Parathyroid adenoma (tissue), 2 donors: ENCODE data around the gene GALNT15.

Experiments
- H2AFZ ChIP-seq: fragments of 300-600 bp; sonication (generic); one replicate; pipeline ENCODE4 v1.7.0; 2017; ENCODE audit warnings: antibody characterized with exemption, mild to moderate bottlenecking
- H3K27ac ChIP-seq: fragments of 300-600 bp; sonication (generic); one replicate; pipeline ENCODE4 v1.7.0; 2017
- H3K27me3 ChIP-seq: fragments of 300-600 bp; sonication (generic); one replicate; pipeline ENCODE4 v1.7.0; 2017; ENCODE audit warnings: low read length; ENCODE audit not compliant: control insufficient read depth, insufficient read depth
- H3K36me3 ChIP-seq: fragments of 300-600 bp; sonication (generic); one replicate; pipeline ENCODE4 v1.7.0; 2017; ENCODE audit warnings: low read length; ENCODE audit not compliant: control insufficient read depth, insufficient read depth
- H3K4me1 ChIP-seq: fragments of 300-600 bp; sonication (generic); one replicate; pipeline ENCODE4 v1.7.0; 2017; ENCODE audit warnings: control low read depth
- H3K4me2 ChIP-seq: fragments of 300-600 bp; sonication (generic); one replicate; pipeline ENCODE4 v1.7.0; 2017; ENCODE audit warnings: low read length
- H3K4me3 ChIP-seq: fragments of 300-600 bp; sonication (generic); one replicate; pipeline ENCODE4 v1.7.0; 2017; ENCODE audit warnings: low read depth, low read length
- H3K79me2 ChIP-seq: fragments of 300-600 bp; sonication (generic); one replicate; pipeline ENCODE4 v1.7.0; 2017; ENCODE audit warnings: control low read depth
- H3K9ac ChIP-seq: fragments of 300-600 bp; sonication (generic); one replicate; pipeline ENCODE4 v1.7.0; 2017; ENCODE audit warnings: mild to moderate bottlenecking
- H3K9me3 ChIP-seq: fragments of 300-600 bp; sonication (generic); one replicate; pipeline ENCODE4 v1.7.0; 2017; ENCODE audit warnings: low read length; ENCODE audit not compliant: control insufficient read depth
- CTCF ChIP-seq: fragments of 300-600 bp; sonication (generic); IDR thresholded peaks from one replicate; pipeline ENCODE4 v1.7.0; 2017; ENCODE audit warnings: antibody characterized with exemption, mild to moderate bottlenecking
- donor health status: primary hyperparathyroidism.

Gene GALNT15

GRCh38 chr3:16176391-16177030, 2.0 kb downstream of the GALNT15 start:
- no peaks in the 10 kb centered on the region for H3K9me3 ChIP-seq
- H3K4me3 ChIP-seq: no peak overlapping the region
- H3K79me2 ChIP-seq: no peaks in the 10 kb centered on the region
- no peak overlapping the region for H3K27ac ChIP-seq
- H3K9ac ChIP-seq: no peak overlapping the region
- H3K36me3 ChIP-seq: no peaks in the 10 kb centered on the region
- no peaks in the 10 kb centered on the region for H3K4me1 ChIP-seq
- H2AFZ ChIP-seq: no peak overlapping the region
- TF ChIP-seq CTCF: no peak
- no peak overlapping the region for H3K4me2 ChIP-seq
- no peaks in the 10 kb centered on the region for H3K27me3 ChIP-seq

- Histone ChIP-seq H3K4me3 (no peak overlapping the region), H3K9me3 (no peaks in the 10 kb centered on the region), H3K36me3 (no peaks in the 10 kb centered on the region), H3K4me2 (no peak overlapping the region), H3K27ac (no peak overlapping the region), H3K79me2 (no peaks in the 10 kb centered on the region), H3K9ac (no peak overlapping the region), H3K27me3 (no peaks in the 10 kb centered on the region), H3K4me1 (no peaks in the 10 kb centered on the region), H2AFZ (no peak overlapping the region)
- no peak for TF ChIP-seq CTCF
Observed at GRCh38 chr3:16177382-16177781, 2.9 kb downstream of the GALNT15 start.

GRCh38 chr3:16177962-16178627, 3.6 kb downstream of the GALNT15 start:
- Histone ChIP-seq H2AFZ (peak overlapping the region; percentile 50), H3K4me1 (no peaks in the 10 kb centered on the region), H3K36me3 (no peaks in the 10 kb centered on the region), H3K4me2 (no peak overlapping the region), H3K9ac (no peak overlapping the region), H3K9me3 (no peaks in the 10 kb centered on the region), H3K27me3 (no peaks in the 10 kb centered on the region), H3K4me3 (no peak overlapping the region), H3K27ac (no peak overlapping the region), H3K79me2 (no peaks in the 10 kb centered on the region)
- TF ChIP-seq CTCF: peak; percentile 85

- Histone ChIP-seq H3K4me2 (no peak overlapping the region), H3K36me3 (no peaks in the 10 kb centered on the region), H3K4me3 (no peak overlapping the region), H3K9ac (no peak overlapping the region), H3K4me1 (no peaks in the 10 kb centered on the region), H3K27me3 (no peaks in the 10 kb centered on the region), H3K79me2 (no peaks in the 10 kb centered on the region), H3K9me3 (no peaks in the 10 kb centered on the region), H2AFZ (peak overlapping the region; percentile 50), H3K27ac (no peak overlapping the region)
- TF ChIP-seq CTCF: no peak
Observed at GRCh38 chr3:16178628-16178988, 4.1 kb downstream of the GALNT15 start.

- Histone ChIP-seq H3K27me3 (no peaks in the 10 kb centered on the region), H3K36me3 (no peaks in the 10 kb centered on the region), H3K4me1 (no peaks in the 10 kb centered on the region), H2AFZ (no peak overlapping the region), H3K9me3 (no peaks in the 10 kb centered on the region), H3K9ac (no peak overlapping the region), H3K4me3 (no peak overlapping the region), H3K4me2 (no peak overlapping the region), H3K79me2 (no peaks in the 10 kb centered on the region), H3K27ac (no peak overlapping the region)
- no peak for TF ChIP-seq CTCF
Observed at GRCh38 chr3:16179261-16179660, 4.8 kb downstream of the GALNT15 start.
